Transverse colon (tissue), 4 donors: ENCODE results near the gene CAMTA1. TPM values are rescaled to one million over a fixed set of nuclear protein-coding genes. Genes with fewer than 3 reads are reported as not detected.

Experiments used
- DNase-seq: peaks from one replicate; pipeline ENCODE4 v3.0.0-alpha.2; 2019
- H3K27ac ChIP-seq, 4 donors: fragments of 200-600 bp; sonication (generic); 2 replicates each; pipeline ENCODE4 v1.5.1; 2016 to 2018; ENCODE audit warnings: inconsistent platforms in 4 of 4
- H3K27me3 ChIP-seq: fragments of 200-600 bp; sonication (generic); 2 replicates; pipeline ENCODE4 v1.5.1; 2017; ENCODE audit warnings: inconsistent platforms
- H3K36me3 ChIP-seq, 4 donors: fragments of 200-600 bp; sonication (generic); 2 replicates each; pipeline ENCODE4 v1.5.1; 2017 to 2019; ENCODE audit warnings: inconsistent platforms in 4 of 4
- H3K4me1 ChIP-seq, 4 donors: fragments of 200-600 bp; sonication (generic); 2 replicates each; pipeline ENCODE4 v1.5.1; 2017 to 2020; ENCODE audit warnings: inconsistent platforms in 4 of 4
- H3K4me3 ChIP-seq, 4 donors: fragments of 200-600 bp; sonication (generic); 1 replicate in 1 of 4; 2 replicates in 3 of 4; pipeline versions ENCODE4 v1.5.1 to v1.6.1; 2017 to 2019; ENCODE audit warnings: inconsistent platforms in 4 of 4
- H3K9me3 ChIP-seq, 2 donors: fragments of 200-600 bp; sonication (generic); 2 replicates each; pipeline ENCODE4 v1.5.1; 2017 to 2019; ENCODE audit warnings: inconsistent platforms in 2 of 2
- CTCF ChIP-seq, 5 experiments: fragments of 200-600 bp in 3 of 5; fragments of 450-650 bp in 2 of 5; sonication (generic) in 3 of 5; IDR thresholded peaks; 1 replicate in 2 of 5; 2 replicates in 3 of 5; pipeline ENCODE4 v1.5.1; 2016 to 2017; ENCODE audit warnings: antibody characterized with exemption in 5 of 5, inconsistent platforms in 3 of 5, mild to moderate bottlenecking in 2 of 5, moderate library complexity in 1 of 5
- EP300 ChIP-seq: sonication (generic); formaldehyde crosslinking; IDR thresholded peaks from one replicate; pipeline ENCODE4 v1.6.1; 2017; ENCODE audit warnings: antibody characterized with exemption, low read depth
- POLR2A ChIP-seq: fragments of 450-650 bp; IDR thresholded peaks from one replicate; pipeline ENCODE4 v1.6.1; 2016; ENCODE audit warnings: antibody characterized with exemption, mild to moderate bottlenecking, moderate library complexity
- POLR2AphosphoS5 ChIP-seq, 3 donors: sonication (generic); formaldehyde crosslinking; IDR thresholded peaks; one replicate each; pipeline ENCODE4 v1.6.1; 2016; ENCODE audit warnings: antibody characterized with exemption in 3 of 3
- WGBS, 2 donors: methylation state at CpG; one replicate each; pipeline ENCODE4 v1.1.5; 2018; ENCODE audit warnings: low coverage in 1 of 2; 5-methylcytosine and 5-hydroxymethylcytosine counted together
- in situ Hi-C, 4 donors: fragments of 200-750 bp; cut with MboI; loops; one replicate each; pipeline versions ENCODE4 v1.15.0 to v1.15.1; 2017; ENCODE audit warnings: low sequenced_read_pairs in 3 of 4, low pct_ligation_motif_present in 1 of 4, low pct_unique_long_range_greater_than_20kb in 1 of 4
- intact Hi-C: fragments of 100-400 bp; cut with DNase I; formaldehyde crosslinking; loops from one replicate; pipeline ENCODE4 v1.15.1; 2023; ENCODE audit warnings: low total_unique reads
- total RNA-seq, 4 donors: library from RNA; depleted of rRNA; stranded (reverse); fragments of >200 nt; gene quantifications; one replicate each; pipeline ENCODE4 v1.1.0, GENCODE V29; 2016

CAMTA1 gene
- total RNA-seq, 4 donors from 2014 or later = 93.8 to 268 (median 130) TPM

GRCh38 chr1:6956488-6957159, 171.4 kb downstream of the CAMTA1 start:
- Histone ChIP-seq H3K9me3 (no peaks in the 10 kb centered on the region), H3K27me3 (peaks cover 5% of the 10 kb centered on the region), H3K36me3 (no peaks in the 10 kb centered on the region), H3K4me1 (peaks cover 0 to 6% (median 0%) of the 10 kb centered on the region in 4 donors), H3K27ac (no peak overlapping the region), H3K4me3 (no peak overlapping the region)
- WGBS, 2 donors = 54 to 60% methylated on average over 4 to 11 of the region's 11 CpGs
- no peak for TF ChIP-seq POLR2AphosphoS5 (IDR thresholded peaks at IDR 0.05)
- TF ChIP-seq EP300 = no peak
- TF ChIP-seq POLR2A = no peak
- TF ChIP-seq CTCF (IDR thresholded peaks at IDR 0.05) = no peak
- intact Hi-C loops = no loop called here
- no peak for DNase-seq
- in situ Hi-C loops = no loop called here

GRCh38 chr1:6957341-6957740, 172.1 kb downstream of the CAMTA1 start:
- H3K9me3 ChIP-seq = no peaks in the 10 kb centered on the region
- WGBS, 2 donors = 84 to 90% methylated on average over 4 to 5 of the region's 5 CpGs
- H3K4me3 ChIP-seq = no peak overlapping the region
- no peak overlapping the region for H3K27ac ChIP-seq
- peaks cover 0 to 6% (median 3%) of the 10 kb centered on the region in 4 donors for H3K4me1 ChIP-seq
- no peak for DNase-seq
- intact Hi-C loops = no loop called here
- in situ Hi-C loops = no loop called here
- H3K27me3 ChIP-seq = peaks cover 12% of the 10 kb centered on the region
- TF ChIP-seq CTCF (IDR thresholded peaks at IDR 0.05) (no peak), POLR2A (no peak), POLR2AphosphoS5 (IDR thresholded peaks at IDR 0.05) (no peak), EP300 (no peak)
- no peaks in the 10 kb centered on the region for H3K36me3 ChIP-seq

GRCh38 chr1:6958407-6959030, 173.3 kb downstream of the CAMTA1 start:
- Histone ChIP-seq H3K27me3 (peaks cover 23% of the 10 kb centered on the region), H3K4me3 (no peak overlapping the region), H3K36me3 (no peaks in the 10 kb centered on the region), H3K9me3 (no peaks in the 10 kb centered on the region), H3K4me1 (peaks cover 0 to 17% (median 7%) of the 10 kb centered on the region in 4 donors), H3K27ac (no peak overlapping the region)
- DNase-seq = no peak
- WGBS, 2 donors = 85 to 97% methylated on average over 9 to 15 of the region's 15 CpGs
- no peak for TF ChIP-seq CTCF (IDR thresholded peaks at IDR 0.05)
- TF ChIP-seq POLR2A = no peak
- TF ChIP-seq EP300 = no peak
- intact Hi-C loops (no loop called here), in situ Hi-C loops (no loop called here)

- in situ Hi-C loops = no loop called here
- 90% methylated on average over 8 of the region's 8 CpGs; no CpG with 5 or more reads in 1 of the 2 donors for WGBS, 2 donors
- Histone ChIP-seq H3K36me3 (no peaks in the 10 kb centered on the region), H3K27ac (no peak overlapping the region), H3K9me3 (no peaks in the 10 kb centered on the region), H3K27me3 (peaks cover 33% of the 10 kb centered on the region), H3K4me3 (no peak overlapping the region), H3K4me1 (peaks cover 0 to 23% (median 10%) of the 10 kb centered on the region in 4 donors)
- DNase-seq = no peak
- intact Hi-C loops = no loop called here
- TF ChIP-seq POLR2AphosphoS5 (IDR thresholded peaks at IDR 0.05) (no peak), EP300 (no peak), CTCF (IDR thresholded peaks at IDR 0.05) (no peak), POLR2A (no peak)
These were observed 174.2 kb downstream of the CAMTA1 start for GRCh38 chr1:6959491-6959890.
